Suprapubic skin (tissue), 3 donors: ENCODE measurements around the gene HMGB2.

Experiments
- CTCF ChIP-seq, 2 donors: fragments of 200-600 bp in 1 of 2; fragments of 450-650 bp in 1 of 2; sonication (generic) in 1 of 2; IDR thresholded peaks; one replicate each; pipeline ENCODE4 v1.5.1; 2016 to 2019; ENCODE audit warnings: antibody characterized with exemption in 2 of 2, mild to moderate bottlenecking in 1 of 2, moderate library complexity in 1 of 2
- POLR2A ChIP-seq, 2 donors: fragments of 450-650 bp; IDR thresholded peaks; one replicate each; pipeline ENCODE4 v1.6.1; 2017; ENCODE audit warnings: antibody characterized with exemption in 2 of 2, mild to moderate bottlenecking in 2 of 2, moderate library complexity in 2 of 2

- TF ChIP-seq CTCF (IDR thresholded peaks at IDR 0.05): no peak
- no peak for TF ChIP-seq POLR2A (IDR thresholded peaks at IDR 0.05)
Measured at GRCh38 chr4:173316060-173316459, 18.1 kb downstream of the HMGB2 start.
